Peyer's patch (tissue), 4 donors: ENCODE measurements around the gene OR4E2. TPM values are rescaled to one million over a fixed set of nuclear protein-coding genes. Genes with fewer than 3 reads are reported as not detected.

Source experiments
- DNase-seq, 3 donors: peaks; one replicate each; pipeline ENCODE4 v3.0.0-alpha.2; 2017 to 2019
- H3K27ac ChIP-seq, 4 donors: fragments of 200-600 bp; sonication (generic); one replicate each; pipeline ENCODE4 v1.5.1; 2016 to 2019
- H3K27me3 ChIP-seq, 2 donors: fragments of 200-600 bp; sonication (generic); one replicate each; pipeline ENCODE4 v1.5.1; 2019
- H3K36me3 ChIP-seq, 3 donors: fragments of 200-600 bp; sonication (generic); one replicate each; pipeline ENCODE4 v1.5.1; 2016 to 2019
- H3K4me1 ChIP-seq, 4 donors: fragments of 200-600 bp; sonication (generic); one replicate each; pipeline ENCODE4 v1.5.1; 2016 to 2019
- H3K4me3 ChIP-seq, 4 donors: fragments of 200-600 bp; sonication (generic); 1 replicate in 3 of 4; 2 replicates in 1 of 4; pipeline ENCODE4 v1.5.1; 2016 to 2019; ENCODE audit warnings: mild to moderate bottlenecking in 1 of 4
- H3K9me3 ChIP-seq, 4 donors: fragments of 200-600 bp; sonication (generic); one replicate each; pipeline ENCODE4 v1.5.1; 2016 to 2019; ENCODE audit warnings: mild to moderate bottlenecking in 1 of 4
- POLR2A ChIP-seq, 2 donors: fragments of 450-650 bp; IDR thresholded peaks; one replicate each; pipeline ENCODE4 v1.5.1; 2017; ENCODE audit warnings: antibody characterized with exemption in 2 of 2, mild to moderate bottlenecking in 2 of 2, moderate library complexity in 2 of 2
- total RNA-seq, 4 donors: library from RNA; depleted of rRNA; stranded (reverse); fragments of >200 nt; gene quantifications; one replicate each; pipeline ENCODE4 v1.1.0, GENCODE V29; 2016
- TF ChIP-seq, protein P1 (sequence below), 6 experiments: fragments of 450-650 bp in 4 of 6; fragments of 200-600 bp in 2 of 6; sonication (generic) in 1 of 6; IDR thresholded peaks; one replicate each; pipeline ENCODE4 v1.5.1; 2017 to 2019; ENCODE audit warnings: antibody characterized with exemption in 6 of 6, mild to moderate bottlenecking in 3 of 6, moderate library complexity in 1 of 6

The OR4E2 gene
- total RNA-seq, 4 donors from 2014 or later: not detected

- no peaks in the 10 kb centered on the region for H3K27me3 ChIP-seq
- H3K4me1 ChIP-seq: no peaks in the 10 kb centered on the region
- H3K36me3 ChIP-seq: no peaks in the 10 kb centered on the region
- no peaks in the 10 kb centered on the region for H3K9me3 ChIP-seq
- DNase-seq: no peak
- TF ChIP-seq, protein P1, sequence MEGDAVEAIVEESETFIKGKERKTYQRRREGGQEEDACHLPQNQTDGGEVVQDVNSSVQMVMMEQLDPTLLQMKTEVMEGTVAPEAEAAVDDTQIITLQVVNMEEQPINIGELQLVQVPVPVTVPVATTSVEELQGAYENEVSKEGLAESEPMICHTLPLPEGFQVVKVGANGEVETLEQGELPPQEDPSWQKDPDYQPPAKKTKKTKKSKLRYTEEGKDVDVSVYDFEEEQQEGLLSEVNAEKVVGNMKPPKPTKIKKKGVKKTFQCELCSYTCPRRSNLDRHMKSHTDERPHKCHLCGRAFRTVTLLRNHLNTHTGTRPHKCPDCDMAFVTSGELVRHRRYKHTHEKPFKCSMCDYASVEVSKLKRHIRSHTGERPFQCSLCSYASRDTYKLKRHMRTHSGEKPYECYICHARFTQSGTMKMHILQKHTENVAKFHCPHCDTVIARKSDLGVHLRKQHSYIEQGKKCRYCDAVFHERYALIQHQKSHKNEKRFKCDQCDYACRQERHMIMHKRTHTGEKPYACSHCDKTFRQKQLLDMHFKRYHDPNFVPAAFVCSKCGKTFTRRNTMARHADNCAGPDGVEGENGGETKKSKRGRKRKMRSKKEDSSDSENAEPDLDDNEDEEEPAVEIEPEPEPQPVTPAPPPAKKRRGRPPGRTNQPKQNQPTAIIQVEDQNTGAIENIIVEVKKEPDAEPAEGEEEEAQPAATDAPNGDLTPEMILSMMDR (IDR thresholded peaks at IDR 0.05): no peak
- no peak for TF ChIP-seq POLR2A (IDR thresholded peaks at IDR 0.05)
- H3K27ac ChIP-seq: no peak overlapping the region
- no peak overlapping the region for H3K4me3 ChIP-seq
These were observed 22.6 kb upstream of the OR4E2 start for GRCh38 chr14:21631084-21631483.

GRCh38 chr14:21634840-21635239, 18.8 kb upstream of the OR4E2 start, which contains the start of gene OR10G2:
Gene OR10G2, minus strand, starts transcription at chr14:21634940. Its CDS starts 98 bp downstream, at chr14:21634842.
- Histone ChIP-seq H3K9me3 (no peaks in the 10 kb centered on the region), H3K27ac (no peak within 1 kb of the TSS), H3K4me3 (no peak within 1 kb of the TSS), H3K27me3 (no peaks in the 10 kb centered on the region), H3K4me1 (no peaks in the 10 kb centered on the region), H3K36me3 (no peaks in the 10 kb centered on the region)
- no peak for DNase-seq
- TF ChIP-seq, protein P1 (IDR thresholded peaks at IDR 0.05): no peak
- no peak for TF ChIP-seq POLR2A (IDR thresholded peaks at IDR 0.05)

GRCh38 chr14:21642683-21643082, 11.0 kb upstream of the OR4E2 start:
- H3K4me1 ChIP-seq: no peaks in the 10 kb centered on the region
- no peak for DNase-seq
- H3K36me3 ChIP-seq: no peaks in the 10 kb centered on the region
- TF ChIP-seq, protein P1 (IDR thresholded peaks at IDR 0.05): no peak
- no peak for TF ChIP-seq POLR2A (IDR thresholded peaks at IDR 0.05)
- no peaks in the 10 kb centered on the region for H3K27me3 ChIP-seq
- no peak overlapping the region for H3K4me3 ChIP-seq
- H3K9me3 ChIP-seq: no peaks in the 10 kb centered on the region
- no peak overlapping the region for H3K27ac ChIP-seq

DNA sequence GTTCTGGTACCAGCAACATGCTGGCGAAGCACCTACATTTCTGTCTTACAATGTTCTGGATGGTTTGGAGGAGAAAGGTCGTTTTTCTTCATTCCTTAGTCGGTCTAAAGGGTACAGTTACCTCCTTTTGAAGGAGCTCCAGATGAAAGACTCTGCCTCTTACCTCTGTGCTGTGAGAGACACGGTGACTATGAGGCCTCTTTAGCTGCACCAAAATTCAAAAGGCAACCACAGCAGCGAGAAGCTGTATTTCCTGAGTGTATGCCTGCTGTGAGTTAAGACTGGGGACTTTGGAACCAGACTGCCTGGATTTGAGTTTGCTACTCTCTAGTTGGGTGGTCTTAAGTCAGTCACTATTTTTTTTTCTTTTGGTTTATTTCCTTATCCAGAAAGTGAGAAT, 10.2 kb upstream of the OR4E2 start:
- no peaks in the 10 kb centered on the region for H3K27me3 ChIP-seq
- no peaks in the 10 kb centered on the region for H3K9me3 ChIP-seq
- H3K4me3 ChIP-seq: no peak overlapping the region
- no peak overlapping the region for H3K27ac ChIP-seq
- no peak for TF ChIP-seq POLR2A (IDR thresholded peaks at IDR 0.05)
- TF ChIP-seq, protein P1 (IDR thresholded peaks at IDR 0.05): no peak
- no peaks in the 10 kb centered on the region for H3K36me3 ChIP-seq
- no peak for DNase-seq
- no peaks in the 10 kb centered on the region for H3K4me1 ChIP-seq

GRCh38 chr14:21647380-21647779, 6.3 kb upstream of the OR4E2 start:
- TF ChIP-seq POLR2A (IDR thresholded peaks at IDR 0.05): no peak
- TF ChIP-seq, protein P1 (IDR thresholded peaks at IDR 0.05): no peak
- H3K36me3 ChIP-seq: no peaks in the 10 kb centered on the region
- H3K27ac ChIP-seq: no peak overlapping the region
- H3K27me3 ChIP-seq: no peaks in the 10 kb centered on the region
- H3K4me1 ChIP-seq: peaks cover 0 to 4% (median 0%) of the 10 kb centered on the region in 4 donors
- no peak for DNase-seq
- H3K4me3 ChIP-seq: no peak overlapping the region
- no peaks in the 10 kb centered on the region for H3K9me3 ChIP-seq
